Measurements from ENCODE around the gene ZNF488.

The ZNF488 gene

DNA sequence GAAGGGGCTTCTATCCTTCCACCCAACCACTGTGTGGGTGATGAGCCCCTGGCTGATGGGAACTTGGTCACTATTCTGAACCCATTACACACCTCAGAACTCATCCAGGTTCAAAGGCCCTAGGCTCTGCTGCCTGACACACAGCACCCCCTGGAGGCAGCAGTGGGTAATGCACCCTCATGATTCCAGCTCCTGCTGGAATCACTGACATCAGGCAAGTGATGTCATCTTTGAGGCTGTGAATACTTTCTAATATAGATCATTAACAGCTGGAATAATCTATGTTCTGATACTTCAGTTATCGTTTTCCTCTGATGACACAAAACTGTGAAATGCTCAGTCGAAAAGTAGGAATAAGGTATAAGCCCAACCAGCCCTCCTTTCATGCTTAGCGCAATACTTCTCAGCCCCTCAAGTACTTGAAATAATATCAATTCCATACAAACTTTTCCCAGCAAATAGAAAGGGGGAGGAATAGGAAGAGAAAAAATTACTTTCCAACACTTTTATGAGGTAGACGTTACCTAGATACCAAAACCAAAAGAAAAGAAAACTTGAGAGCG lies 43.4 kb downstream of the ZNF488 start:
- Histone ChIP-seq H3K4me3 (ENCODE audit: low read depth, low read length, poor library complexity, severe bottlenecking) (no peak overlapping the region), H3K4me2 (ENCODE audit: low read length) (no peak overlapping the region), H3K36me3 (ENCODE audit: insufficient read depth, low read length) (no peaks in the 10 kb centered on the region), H2AFZ (ENCODE audit: low read length) (no peak overlapping the region), H3K9me3 (ENCODE audit: low read length) (no peaks in the 10 kb centered on the region), H3K9me2 (ENCODE audit: low read depth, low read length) (no peaks in the 10 kb centered on the region), H3K27ac (ENCODE audit: low read depth, low read length, poor library complexity, severe bottlenecking) (no peak overlapping the region), H3K4me1 (ENCODE audit: insufficient read depth, low read length, severe bottlenecking) (no peaks in the 10 kb centered on the region), H4K20me1 (ENCODE audit: insufficient read depth, low read length) (no peaks in the 10 kb centered on the region), H3F3A (ENCODE audit: insufficient read depth, low read length) (no peaks in the 10 kb centered on the region), H3K9ac (ENCODE audit: low read length) (no peak overlapping the region), H3K27me3 (ENCODE audit: insufficient read depth, low read length) (0 out of 2 replicates have a peak, but pooled peaks cover 5% of the 10 kb centered on the region), H3K79me2 (ENCODE audit: insufficient read depth, low read length) (no peaks in the 10 kb centered on the region)
- TF ChIP-seq, protein P1, sequence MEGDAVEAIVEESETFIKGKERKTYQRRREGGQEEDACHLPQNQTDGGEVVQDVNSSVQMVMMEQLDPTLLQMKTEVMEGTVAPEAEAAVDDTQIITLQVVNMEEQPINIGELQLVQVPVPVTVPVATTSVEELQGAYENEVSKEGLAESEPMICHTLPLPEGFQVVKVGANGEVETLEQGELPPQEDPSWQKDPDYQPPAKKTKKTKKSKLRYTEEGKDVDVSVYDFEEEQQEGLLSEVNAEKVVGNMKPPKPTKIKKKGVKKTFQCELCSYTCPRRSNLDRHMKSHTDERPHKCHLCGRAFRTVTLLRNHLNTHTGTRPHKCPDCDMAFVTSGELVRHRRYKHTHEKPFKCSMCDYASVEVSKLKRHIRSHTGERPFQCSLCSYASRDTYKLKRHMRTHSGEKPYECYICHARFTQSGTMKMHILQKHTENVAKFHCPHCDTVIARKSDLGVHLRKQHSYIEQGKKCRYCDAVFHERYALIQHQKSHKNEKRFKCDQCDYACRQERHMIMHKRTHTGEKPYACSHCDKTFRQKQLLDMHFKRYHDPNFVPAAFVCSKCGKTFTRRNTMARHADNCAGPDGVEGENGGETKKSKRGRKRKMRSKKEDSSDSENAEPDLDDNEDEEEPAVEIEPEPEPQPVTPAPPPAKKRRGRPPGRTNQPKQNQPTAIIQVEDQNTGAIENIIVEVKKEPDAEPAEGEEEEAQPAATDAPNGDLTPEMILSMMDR (IDR thresholded peaks at IDR 0.05; ENCODE audit: low read length), result peak; percentile 90
- TF ChIP-seq EZH2 (IDR thresholded peaks at IDR 0.05; ENCODE audit: borderline replicate concordance, low read length), result no peak

DNA sequence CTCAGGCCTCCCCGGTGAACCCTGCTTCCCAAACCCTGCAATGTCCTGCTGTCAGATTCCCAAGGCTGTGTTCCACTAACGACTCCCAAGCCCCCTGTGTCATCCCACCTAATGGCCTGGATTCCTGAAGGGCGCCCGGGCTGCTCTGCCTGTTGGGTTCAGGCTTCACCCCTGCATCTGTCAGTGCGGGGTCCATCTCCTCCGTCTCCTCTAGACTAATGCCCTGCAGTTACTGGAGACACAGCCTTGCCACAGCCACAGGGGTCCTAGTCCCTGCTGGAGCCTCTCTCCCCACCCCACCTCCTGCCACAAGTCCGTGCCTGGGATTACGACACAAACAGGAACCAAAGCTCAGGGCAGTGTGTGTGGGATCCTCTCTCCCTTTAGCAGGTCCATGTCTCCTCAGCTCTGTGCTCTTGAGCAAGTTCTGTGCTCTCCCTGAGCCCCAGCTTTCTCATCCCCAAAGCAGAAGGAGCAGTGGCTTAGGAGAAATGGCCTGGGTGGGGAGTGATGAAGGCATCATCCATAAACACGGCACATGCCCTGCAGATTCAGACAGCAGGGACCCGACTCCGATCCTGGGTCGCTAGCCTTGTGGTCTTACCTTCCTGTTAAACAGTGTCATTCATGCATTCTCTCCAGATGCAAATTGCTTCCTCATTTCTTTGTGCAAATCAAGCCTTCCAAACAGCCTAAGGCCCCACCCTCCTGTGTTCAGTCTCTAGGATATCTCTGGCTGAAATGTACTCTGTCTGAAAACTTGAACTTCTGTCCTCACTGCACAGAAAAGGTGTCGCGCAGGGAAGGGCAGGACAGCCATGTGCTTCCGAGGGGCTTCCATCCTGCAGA lies 44.1 kb downstream of the ZNF488 start:
- H4K20me1 ChIP-seq (ENCODE audit: insufficient read depth, low read length), result no peaks in the 10 kb centered on the region

DNA sequence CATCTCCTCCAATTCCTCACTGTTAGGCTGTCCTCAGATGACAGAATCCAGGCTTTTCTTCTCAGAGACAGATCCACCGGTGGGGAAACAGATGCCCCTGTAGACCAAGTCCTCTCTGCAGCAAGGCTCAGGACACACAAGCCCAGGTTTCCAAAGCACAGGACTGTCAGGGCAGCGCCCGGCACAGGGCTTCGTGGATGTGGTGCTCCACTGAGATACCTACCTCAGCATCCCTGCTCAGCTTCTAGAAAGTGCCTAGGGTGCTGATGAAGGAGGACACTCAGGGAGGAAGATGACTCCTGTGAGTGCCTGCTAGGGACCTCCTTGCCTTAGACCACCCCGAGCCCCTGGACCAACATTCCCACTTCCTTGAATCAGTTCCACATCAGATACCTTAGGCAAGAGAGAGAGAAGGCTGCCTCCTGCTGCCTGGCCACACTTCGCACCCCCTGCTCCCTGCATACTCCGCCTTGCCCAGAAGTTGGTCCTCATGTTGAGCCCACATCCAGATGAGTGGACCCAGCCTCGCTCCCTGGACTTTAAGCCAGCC lies 44.8 kb downstream of the ZNF488 start:
- no peaks in the 10 kb centered on the region for H3K79me2 ChIP-seq (ENCODE audit: insufficient read depth, low read length)
- H3K36me3 ChIP-seq (ENCODE audit: insufficient read depth, low read length), result no peaks in the 10 kb centered on the region
- TF ChIP-seq, protein P1 (IDR thresholded peaks at IDR 0.05; ENCODE audit: low read length), result no peak
- TF ChIP-seq EZH2 (IDR thresholded peaks at IDR 0.05; ENCODE audit: borderline replicate concordance, low read length), result no peak
- no peak overlapping the region for H3K9ac ChIP-seq (ENCODE audit: low read length)
- 0 out of 2 replicates have a peak, but pooled peaks cover 5% of the 10 kb centered on the region for H3K27me3 ChIP-seq (ENCODE audit: insufficient read depth, low read length)
- no peaks in the 10 kb centered on the region for H3K9me2 ChIP-seq (ENCODE audit: low read depth, low read length)
- H3K4me3 ChIP-seq (ENCODE audit: low read depth, low read length, poor library complexity, severe bottlenecking), result no peak overlapping the region
- no peak overlapping the region for H2AFZ ChIP-seq (ENCODE audit: low read length)
- H3K27ac ChIP-seq (ENCODE audit: low read depth, low read length, poor library complexity, severe bottlenecking), result no peak overlapping the region
- no peaks in the 10 kb centered on the region for H4K20me1 ChIP-seq (ENCODE audit: insufficient read depth, low read length)
- no peak overlapping the region for H3K4me2 ChIP-seq (ENCODE audit: low read length)
- no peaks in the 10 kb centered on the region for H3K4me1 ChIP-seq (ENCODE audit: insufficient read depth, low read length, severe bottlenecking)
- H3F3A ChIP-seq (ENCODE audit: insufficient read depth, low read length), result no peaks in the 10 kb centered on the region
- H3K9me3 ChIP-seq (ENCODE audit: low read length), result no peaks in the 10 kb centered on the region

More for the DNA sequence above, 44.1 kb downstream of the ZNF488 start:
- no peak overlapping the region for H3K4me3 ChIP-seq (ENCODE audit: low read depth, low read length, poor library complexity, severe bottlenecking)
- no peak overlapping the region for H3K27ac ChIP-seq (ENCODE audit: low read depth, low read length, poor library complexity, severe bottlenecking)
- no peak overlapping the region for H2AFZ ChIP-seq (ENCODE audit: low read length)
- H3K9ac ChIP-seq (ENCODE audit: low read length), result no peak overlapping the region
- no peaks in the 10 kb centered on the region for H3K4me1 ChIP-seq (ENCODE audit: insufficient read depth, low read length, severe bottlenecking)
- no peak overlapping the region for H3K4me2 ChIP-seq (ENCODE audit: low read length)
- H3F3A ChIP-seq (ENCODE audit: insufficient read depth, low read length), result no peaks in the 10 kb centered on the region
- no peaks in the 10 kb centered on the region for H3K79me2 ChIP-seq (ENCODE audit: insufficient read depth, low read length)
- H3K36me3 ChIP-seq (ENCODE audit: insufficient read depth, low read length), result no peaks in the 10 kb centered on the region
- no peaks in the 10 kb centered on the region for H3K9me2 ChIP-seq (ENCODE audit: low read depth, low read length)
- TF ChIP-seq, protein P1 (IDR thresholded peaks at IDR 0.05; ENCODE audit: low read length), result no peak
- TF ChIP-seq EZH2 (IDR thresholded peaks at IDR 0.05; ENCODE audit: borderline replicate concordance, low read length), result no peak
- no peaks in the 10 kb centered on the region for H3K9me3 ChIP-seq (ENCODE audit: low read length)
- H3K27me3 ChIP-seq (ENCODE audit: insufficient read depth, low read length), result 0 out of 2 replicates have a peak, but pooled peaks cover 5% of the 10 kb centered on the region
